ENCODE measurements around the gene EMB.
"Not testable (repeated sequence)": the region's sequence is repeated elsewhere in the genome, so short reads cannot be mapped to it uniquely, and the experiment has no call there.

Gene EMB

GRCh38 chr5:50392289-50392688 is 48.8 kb downstream of the EMB start:
- not testable (repeated sequence) for H3K9ac ChIP-seq (ENCODE audit: low read length in 5 of 5); H3K27me3 ChIP-seq (ENCODE audit: control insufficient read depth in 5 of 5, insufficient read depth in 4 of 5, low read length in 5 of 5); H3K4me1 ChIP-seq (ENCODE audit: control insufficient read depth in 5 of 5, insufficient read depth in 5 of 5, low read length in 5 of 5); H3K9me3 ChIP-seq (ENCODE audit: control insufficient read depth in 5 of 5, low read length in 5 of 5); H3K4me3 ChIP-seq (ENCODE audit: low read depth in 1 of 5, low read length in 5 of 5); H3K36me3 ChIP-seq (ENCODE audit: control insufficient read depth in 5 of 5, insufficient read depth in 5 of 5, low read length in 5 of 5); H3K27ac ChIP-seq (ENCODE audit: low read depth, low read length)

GRCh38 chr5:50384381-50384780 is 56.7 kb downstream of the EMB start:
- not testable (repeated sequence) for H3K9ac ChIP-seq (ENCODE audit: low read length in 5 of 5); H3K36me3 ChIP-seq (ENCODE audit: control insufficient read depth in 5 of 5, insufficient read depth in 5 of 5, low read length in 5 of 5); H3K4me3 ChIP-seq (ENCODE audit: low read depth in 1 of 5, low read length in 5 of 5); H3K9me3 ChIP-seq (ENCODE audit: control insufficient read depth in 5 of 5, low read length in 5 of 5); H3K27me3 ChIP-seq (ENCODE audit: control insufficient read depth in 5 of 5, insufficient read depth in 4 of 5, low read length in 5 of 5); H3K4me1 ChIP-seq (ENCODE audit: control insufficient read depth in 5 of 5, insufficient read depth in 5 of 5, low read length in 5 of 5); H3K27ac ChIP-seq (ENCODE audit: low read depth, low read length)

- not testable (repeated sequence) for H3K9ac ChIP-seq (ENCODE audit: low read length in 5 of 5); H3K27ac ChIP-seq (ENCODE audit: low read depth, low read length); H3K27me3 ChIP-seq (ENCODE audit: control insufficient read depth in 5 of 5, insufficient read depth in 4 of 5, low read length in 5 of 5); H3K9me3 ChIP-seq (ENCODE audit: control insufficient read depth in 5 of 5, low read length in 5 of 5); H3K36me3 ChIP-seq (ENCODE audit: control insufficient read depth in 5 of 5, insufficient read depth in 5 of 5, low read length in 5 of 5); H3K4me3 ChIP-seq (ENCODE audit: low read depth in 1 of 5, low read length in 5 of 5); H3K4me1 ChIP-seq (ENCODE audit: control insufficient read depth in 5 of 5, insufficient read depth in 5 of 5, low read length in 5 of 5)
These were observed 64.4 kb downstream of the EMB start for GRCh38 chr5:50376696-50377095.

GRCh38 chr5:50369287-50370033 is 71.6 kb downstream of the EMB start:
- H3K27ac ChIP-seq (ENCODE audit: low read depth, low read length); H3K4me3 ChIP-seq (ENCODE audit: low read depth in 1 of 5, low read length in 5 of 5); H3K27me3 ChIP-seq (ENCODE audit: control insufficient read depth in 5 of 5, insufficient read depth in 4 of 5, low read length in 5 of 5); H3K9me3 ChIP-seq (ENCODE audit: control insufficient read depth in 5 of 5, low read length in 5 of 5); H3K36me3 ChIP-seq (ENCODE audit: control insufficient read depth in 5 of 5, insufficient read depth in 5 of 5, low read length in 5 of 5); H3K9ac ChIP-seq (ENCODE audit: low read length in 5 of 5): not testable (repeated sequence)
- H3K4me1 ChIP-seq (ENCODE audit: control insufficient read depth in 5 of 5, insufficient read depth in 5 of 5, low read length in 5 of 5), result peaks cover 0 to 16% (median 7%) of the 10 kb centered on the region in 5 donors

- no peak overlapping the region for H3K27ac ChIP-seq (ENCODE audit: low read depth, low read length)
- no peak overlapping the region for H3K9ac ChIP-seq (ENCODE audit: low read length in 5 of 5)
- no peaks in the 10 kb centered on the region for H3K27me3 ChIP-seq (ENCODE audit: control insufficient read depth in 5 of 5, insufficient read depth in 4 of 5, low read length in 5 of 5)
- no peak overlapping the region for H3K4me3 ChIP-seq (ENCODE audit: low read depth in 1 of 5, low read length in 5 of 5)
- H3K4me1 ChIP-seq (ENCODE audit: control insufficient read depth in 5 of 5, insufficient read depth in 5 of 5, low read length in 5 of 5), result peaks cover 0 to 16% (median 7%) of the 10 kb centered on the region in 5 donors
- H3K36me3 ChIP-seq (ENCODE audit: control insufficient read depth in 5 of 5, insufficient read depth in 5 of 5, low read length in 5 of 5), result no peaks in the 10 kb centered on the region
- H3K9me3 ChIP-seq (ENCODE audit: control insufficient read depth in 5 of 5, low read length in 5 of 5), result no peaks in the 10 kb centered on the region
These were observed 75.4 kb downstream of the EMB start for GRCh38 chr5:50365426-50366251.

GRCh38 chr5:50364535-50365309 is 76.4 kb downstream of the EMB start:
- peaks cover 0 to 16% (median 7%) of the 10 kb centered on the region in 5 donors for H3K4me1 ChIP-seq (ENCODE audit: control insufficient read depth in 5 of 5, insufficient read depth in 5 of 5, low read length in 5 of 5)
- not testable (repeated sequence) for H3K4me3 ChIP-seq (ENCODE audit: low read depth in 1 of 5, low read length in 5 of 5); H3K9ac ChIP-seq (ENCODE audit: low read length in 5 of 5); H3K36me3 ChIP-seq (ENCODE audit: control insufficient read depth in 5 of 5, insufficient read depth in 5 of 5, low read length in 5 of 5); H3K27ac ChIP-seq (ENCODE audit: low read depth, low read length); H3K9me3 ChIP-seq (ENCODE audit: control insufficient read depth in 5 of 5, low read length in 5 of 5); H3K27me3 ChIP-seq (ENCODE audit: control insufficient read depth in 5 of 5, insufficient read depth in 4 of 5, low read length in 5 of 5)

- Histone ChIP-seq H3K36me3 (ENCODE audit: control insufficient read depth in 5 of 5, insufficient read depth in 5 of 5, low read length in 5 of 5) (no peaks in the 10 kb centered on the region), H3K27me3 (ENCODE audit: control insufficient read depth in 5 of 5, insufficient read depth in 4 of 5, low read length in 5 of 5) (no peaks in the 10 kb centered on the region), H3K4me3 (ENCODE audit: low read depth in 1 of 5, low read length in 5 of 5) (no peak overlapping the region), H3K27ac (ENCODE audit: low read depth, low read length) (no peak overlapping the region), H3K9ac (ENCODE audit: low read length in 5 of 5) (no peak overlapping the region), H3K4me1 (ENCODE audit: control insufficient read depth in 5 of 5, insufficient read depth in 5 of 5, low read length in 5 of 5) (no peaks in the 10 kb centered on the region), H3K9me3 (ENCODE audit: control insufficient read depth in 5 of 5, low read length in 5 of 5) (no peaks in the 10 kb centered on the region)
These were observed 81.9 kb downstream of the EMB start for GRCh38 chr5:50359187-50359586.

- no peaks in the 10 kb centered on the region for H3K36me3 ChIP-seq (ENCODE audit: control insufficient read depth in 5 of 5, insufficient read depth in 5 of 5, low read length in 5 of 5)
- no peak overlapping the region for H3K27ac ChIP-seq (ENCODE audit: low read depth, low read length)
- H3K4me3 ChIP-seq (ENCODE audit: low read depth in 1 of 5, low read length in 5 of 5), result no peak overlapping the region
- no peak overlapping the region for H3K9ac ChIP-seq (ENCODE audit: low read length in 5 of 5)
- H3K9me3 ChIP-seq (ENCODE audit: control insufficient read depth in 5 of 5, low read length in 5 of 5), result no peaks in the 10 kb centered on the region
- H3K27me3 ChIP-seq (ENCODE audit: control insufficient read depth in 5 of 5, insufficient read depth in 4 of 5, low read length in 5 of 5), result no peaks in the 10 kb centered on the region
- no peaks in the 10 kb centered on the region for H3K4me1 ChIP-seq (ENCODE audit: control insufficient read depth in 5 of 5, insufficient read depth in 5 of 5, low read length in 5 of 5)
These were observed 88.7 kb downstream of the EMB start for GRCh38 chr5:50352382-50352781.

Data from subcutaneous abdominal adipose tissue (tissue), 5 donors.